Testis (tissue), 3 donors: Measurements from ENCODE around the gene CHTF18. TPM values are rescaled to one million over a fixed set of nuclear protein-coding genes. Genes with fewer than 3 reads are reported as not detected.

Experiments
- DNase-seq: peaks from one replicate; pipeline ENCODE4 v3.0.0-alpha.2; 2019
- H3K27ac ChIP-seq, 2 donors: fragments of 200-600 bp; sonication (generic); one replicate each; pipeline ENCODE4 v1.5.1; 2019
- H3K27me3 ChIP-seq: fragments of 200-600 bp; sonication (generic); one replicate; pipeline ENCODE4 v1.5.1; 2019
- H3K36me3 ChIP-seq: fragments of 200-600 bp; sonication (generic); one replicate; pipeline ENCODE4 v1.5.1; 2017; ENCODE audit warnings: low read depth; ENCODE audit errors: missing control alignments
- H3K4me1 ChIP-seq: fragments of 200-600 bp; sonication (generic); one replicate; pipeline ENCODE4 v1.5.1; 2019
- H3K4me3 ChIP-seq, 2 donors: fragments of 200-600 bp; sonication (generic); one replicate each; pipeline ENCODE4 v1.5.1; 2017 to 2019
- H3K9me3 ChIP-seq: fragments of 200-600 bp; sonication (generic); one replicate; pipeline ENCODE4 v1.5.1; 2017
- POLR2A ChIP-seq: fragments of 450-650 bp; IDR thresholded peaks from one replicate; pipeline ENCODE4 v1.6.1; 2017; ENCODE audit warnings: antibody characterized with exemption, mild to moderate bottlenecking, moderate library complexity
- WGBS, 2 donors: methylation state at CpG; one replicate each; pipeline ENCODE4 v1.1.5; 2018; 5-methylcytosine and 5-hydroxymethylcytosine counted together
- intact Hi-C: fragments of 100-400 bp; cut with DNase I; formaldehyde crosslinking; loops from one replicate; pipeline ENCODE4 v1.15.1; 2023; ENCODE audit warnings: low total_unique reads
- polyA plus RNA-seq: library from polyadenylated mRNA; stranded (reverse); fragments of 350-450 nt; fragmentation: Illumina TruSeq; extraction: RNeasy Lipid Tissue Mini Kit (QIAGEN cat#74804); gene quantifications from one replicate; pipeline ENCODE4 v1.2.3, GENCODE V29; 2014; ENCODE audit warnings: low read depth, low replicate concordance; ENCODE audit not compliant: insufficient read depth
- total RNA-seq, 2 donors: library from RNA; depleted of rRNA; stranded (reverse); fragments of >200 nt; gene quantifications; one replicate each; pipeline ENCODE4 v1.2.3, GENCODE V29; 2016
- TF ChIP-seq, protein P1 (sequence below), 3 experiments: fragments of 450-650 bp in 2 of 3; fragments of 200-600 bp in 1 of 3; sonication (generic) in 1 of 3; IDR thresholded peaks; one replicate each; pipeline ENCODE4 v1.5.1; 2016 to 2019; ENCODE audit warnings: antibody characterized with exemption in 3 of 3, mild to moderate bottlenecking in 2 of 3, moderate library complexity in 1 of 3

Gene CHTF18
- total and polyA plus RNA-seq, 3 donors from 2014 or later, result 32.5 to 95.0 (median 90.6) TPM

DNA sequence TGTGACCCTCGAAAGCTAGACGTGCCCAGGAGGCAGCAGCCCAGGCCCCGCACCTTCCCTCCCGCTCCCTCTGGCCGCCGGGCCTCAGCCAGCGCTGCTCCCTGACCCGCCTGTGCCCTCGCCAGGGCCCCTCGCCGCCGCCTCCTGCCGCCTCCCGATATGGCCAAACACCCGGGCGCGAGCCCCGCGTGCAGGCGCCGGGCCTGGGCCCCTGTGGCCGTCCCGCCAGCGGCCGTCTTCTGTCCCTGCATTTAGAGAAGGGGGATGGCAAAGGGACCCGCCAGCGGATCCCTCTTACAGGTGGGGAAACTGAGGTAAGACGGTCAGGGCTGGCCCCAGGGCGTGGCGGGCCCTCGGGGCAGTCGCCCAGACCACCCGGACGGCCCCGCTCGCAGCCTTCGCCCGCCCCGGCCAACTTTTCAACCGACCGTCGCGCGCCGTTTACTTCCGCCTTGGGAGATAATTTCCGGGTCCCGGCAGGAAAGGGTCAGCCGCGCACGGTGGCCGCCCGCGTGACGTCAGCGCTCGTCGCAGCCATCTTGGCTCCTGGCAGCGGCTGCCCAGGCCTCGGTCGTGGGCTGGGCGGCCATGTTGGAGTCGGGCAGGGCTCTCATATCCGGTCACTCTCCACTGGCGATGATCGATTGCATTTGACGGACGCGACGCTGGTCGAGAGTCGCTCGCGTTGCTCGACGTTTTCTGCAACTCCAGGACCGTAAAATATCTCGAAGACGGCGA, 19.1 kb downstream of the CHTF18 start:
- Histone ChIP-seq H3K4me3 (peak overlapping the region; percentile 78 to 83), H3K9me3 (no peaks in the 10 kb centered on the region), H3K27me3 (no peaks in the 10 kb centered on the region), H3K4me1 (peaks cover 7% of the 10 kb centered on the region), H3K36me3 (no peaks in the 10 kb centered on the region), H3K27ac (peak overlapping the region; percentile 68 to 88)
- 24 to 41% methylated on average over 27 to 79 of the region's 80 CpGs for WGBS, 2 donors
- peak; percentile 46 for TF ChIP-seq POLR2A
- TF ChIP-seq, protein P1, sequence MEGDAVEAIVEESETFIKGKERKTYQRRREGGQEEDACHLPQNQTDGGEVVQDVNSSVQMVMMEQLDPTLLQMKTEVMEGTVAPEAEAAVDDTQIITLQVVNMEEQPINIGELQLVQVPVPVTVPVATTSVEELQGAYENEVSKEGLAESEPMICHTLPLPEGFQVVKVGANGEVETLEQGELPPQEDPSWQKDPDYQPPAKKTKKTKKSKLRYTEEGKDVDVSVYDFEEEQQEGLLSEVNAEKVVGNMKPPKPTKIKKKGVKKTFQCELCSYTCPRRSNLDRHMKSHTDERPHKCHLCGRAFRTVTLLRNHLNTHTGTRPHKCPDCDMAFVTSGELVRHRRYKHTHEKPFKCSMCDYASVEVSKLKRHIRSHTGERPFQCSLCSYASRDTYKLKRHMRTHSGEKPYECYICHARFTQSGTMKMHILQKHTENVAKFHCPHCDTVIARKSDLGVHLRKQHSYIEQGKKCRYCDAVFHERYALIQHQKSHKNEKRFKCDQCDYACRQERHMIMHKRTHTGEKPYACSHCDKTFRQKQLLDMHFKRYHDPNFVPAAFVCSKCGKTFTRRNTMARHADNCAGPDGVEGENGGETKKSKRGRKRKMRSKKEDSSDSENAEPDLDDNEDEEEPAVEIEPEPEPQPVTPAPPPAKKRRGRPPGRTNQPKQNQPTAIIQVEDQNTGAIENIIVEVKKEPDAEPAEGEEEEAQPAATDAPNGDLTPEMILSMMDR (IDR thresholded peaks at IDR 0.05), result no peak
- DNase-seq, result peak; percentile 94
- intact Hi-C loops, result no loop called here

DNA sequence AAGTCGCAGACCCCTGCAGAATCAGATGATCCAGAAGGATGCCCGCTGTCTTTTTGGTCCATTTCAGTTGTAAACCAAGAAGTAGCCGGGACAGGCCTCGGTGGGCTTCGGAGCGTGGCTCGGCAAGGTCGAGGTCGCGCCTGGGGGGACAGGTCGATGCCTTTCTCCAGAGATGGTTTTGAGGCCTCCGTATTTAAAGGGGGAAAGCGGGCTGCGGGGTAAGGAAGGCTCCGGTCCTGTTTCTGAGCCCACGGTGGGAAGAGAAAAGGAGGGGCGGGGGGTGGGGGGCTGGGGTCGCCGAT, 19.6 kb downstream of the CHTF18 start:
- H3K27ac ChIP-seq, result peak overlapping the region in 1 of 2 donors; percentile 88
- no peaks in the 10 kb centered on the region for H3K9me3 ChIP-seq
- no peaks in the 10 kb centered on the region for H3K36me3 ChIP-seq
- TF ChIP-seq POLR2A, result no peak
- TF ChIP-seq, protein P1 (IDR thresholded peaks at IDR 0.05), result no peak
- intact Hi-C loops, result no loop called here
- no peak for DNase-seq
- no peaks in the 10 kb centered on the region for H3K27me3 ChIP-seq
- WGBS, 2 donors, result 30 to 37% methylated on average over 19 of the region's 19 CpGs
- H3K4me1 ChIP-seq, result peaks cover 7% of the 10 kb centered on the region
- H3K4me3 ChIP-seq, result peak overlapping the region; percentile 78 to 83

DNA sequence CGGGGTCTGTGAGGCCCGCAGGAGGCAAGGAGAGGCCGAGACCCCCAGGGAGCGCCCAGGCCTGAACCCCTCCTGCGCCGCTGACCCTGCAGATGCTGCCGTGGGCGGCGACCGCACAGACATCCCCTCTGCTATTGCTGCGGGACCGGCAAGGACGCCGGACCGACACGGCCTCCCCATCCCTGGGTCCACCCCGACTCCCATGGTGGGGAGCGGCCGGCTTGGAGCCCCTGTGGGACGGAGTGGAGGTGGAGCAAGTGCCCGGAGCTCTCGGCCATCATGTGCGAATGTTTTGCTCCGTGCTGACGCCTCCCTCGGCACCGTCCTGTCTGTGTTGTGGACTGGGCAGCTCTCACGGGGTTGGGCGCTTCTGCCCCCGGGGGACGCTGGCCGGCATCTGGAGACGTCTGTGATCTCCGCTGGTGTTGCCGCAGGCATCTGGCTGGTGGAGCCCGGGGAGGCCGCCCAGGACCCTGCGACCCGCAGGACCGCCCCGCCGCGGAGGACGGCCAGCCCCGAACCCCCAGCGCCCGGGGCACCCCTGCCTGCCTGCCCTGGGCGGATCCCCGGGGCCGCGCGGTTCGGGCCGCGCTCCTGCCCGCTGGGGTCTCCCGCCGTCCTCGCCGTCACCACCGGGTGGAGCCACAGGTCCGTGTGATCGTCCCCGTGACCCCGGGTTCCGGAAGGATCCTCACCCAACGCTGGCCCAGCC, 24.9 kb downstream of the CHTF18 start:
- DNase-seq, result peak; percentile 50
- Histone ChIP-seq H3K36me3 (no peaks in the 10 kb centered on the region), H3K27ac (no peak overlapping the region), H3K4me1 (peaks cover 3% of the 10 kb centered on the region), H3K27me3 (no peaks in the 10 kb centered on the region), H3K9me3 (no peaks in the 10 kb centered on the region), H3K4me3 (peak overlapping the region in 1 of 2 donors; percentile 17)
- WGBS, 2 donors, result 4 to 19% methylated on average over 9 to 42 of the region's 67 CpGs
- intact Hi-C loops, result loop anchor here (10.0 kb wide), 1 partner anchor 241 kb away; no protein-coding TSS in a partner anchor
- TF ChIP-seq, protein P1 (IDR thresholded peaks at IDR 0.05), result peak; percentile 53 to 61 (median 55)
- no peak for TF ChIP-seq POLR2A

DNA sequence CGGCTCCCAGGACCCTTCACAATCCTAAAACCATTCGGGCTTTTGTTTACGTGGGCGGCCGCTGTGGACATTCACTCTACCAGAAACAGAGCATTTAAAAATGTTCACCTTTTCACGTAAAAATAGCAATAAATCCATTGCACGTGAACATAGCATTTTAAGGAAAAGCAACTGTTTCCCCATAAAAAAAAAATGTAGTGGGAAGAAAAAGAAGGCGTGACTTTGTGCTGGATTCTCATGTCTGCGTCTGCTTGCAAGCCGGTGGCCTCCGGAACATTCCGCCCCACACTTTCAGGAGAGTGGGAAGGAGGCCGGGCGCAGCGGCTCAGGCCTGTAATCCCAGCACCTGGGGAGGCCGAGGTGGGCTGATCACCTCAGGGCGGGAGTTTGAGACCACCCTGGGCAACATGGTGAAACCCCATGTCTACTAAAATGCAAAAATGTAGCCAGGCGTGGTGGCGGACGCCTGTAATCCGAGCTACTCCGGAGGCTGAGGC, 25.5 kb downstream of the CHTF18 start:
- WGBS, 2 donors, result 35 to 54% methylated on average over 22 of the region's 22 CpGs
- no peak overlapping the region for H3K4me3 ChIP-seq
- TF ChIP-seq, protein P1 (IDR thresholded peaks at IDR 0.05), result no peak
- no peak for TF ChIP-seq POLR2A
- no peaks in the 10 kb centered on the region for H3K9me3 ChIP-seq
- no peaks in the 10 kb centered on the region for H3K27me3 ChIP-seq
- no peaks in the 10 kb centered on the region for H3K4me1 ChIP-seq
- intact Hi-C loops, result loop anchor here (10.0 kb wide), 1 partner anchor 241 kb away; no protein-coding TSS in a partner anchor
- H3K27ac ChIP-seq, result no peak overlapping the region
- no peaks in the 10 kb centered on the region for H3K36me3 ChIP-seq
- DNase-seq, result no peak
